ENCODE measurements around the gene PLEKHJ1. TPM values are rescaled to one million over a fixed set of nuclear protein-coding genes. Genes with fewer than 3 reads are reported as not detected.

PLEKHJ1 gene
- total and polyA plus RNA-seq, 2 of the 13 experiments (the other 11 are each of a cell fraction or from before 2014, with no cell fraction given) = 70.5 to 130 TPM

DNA sequence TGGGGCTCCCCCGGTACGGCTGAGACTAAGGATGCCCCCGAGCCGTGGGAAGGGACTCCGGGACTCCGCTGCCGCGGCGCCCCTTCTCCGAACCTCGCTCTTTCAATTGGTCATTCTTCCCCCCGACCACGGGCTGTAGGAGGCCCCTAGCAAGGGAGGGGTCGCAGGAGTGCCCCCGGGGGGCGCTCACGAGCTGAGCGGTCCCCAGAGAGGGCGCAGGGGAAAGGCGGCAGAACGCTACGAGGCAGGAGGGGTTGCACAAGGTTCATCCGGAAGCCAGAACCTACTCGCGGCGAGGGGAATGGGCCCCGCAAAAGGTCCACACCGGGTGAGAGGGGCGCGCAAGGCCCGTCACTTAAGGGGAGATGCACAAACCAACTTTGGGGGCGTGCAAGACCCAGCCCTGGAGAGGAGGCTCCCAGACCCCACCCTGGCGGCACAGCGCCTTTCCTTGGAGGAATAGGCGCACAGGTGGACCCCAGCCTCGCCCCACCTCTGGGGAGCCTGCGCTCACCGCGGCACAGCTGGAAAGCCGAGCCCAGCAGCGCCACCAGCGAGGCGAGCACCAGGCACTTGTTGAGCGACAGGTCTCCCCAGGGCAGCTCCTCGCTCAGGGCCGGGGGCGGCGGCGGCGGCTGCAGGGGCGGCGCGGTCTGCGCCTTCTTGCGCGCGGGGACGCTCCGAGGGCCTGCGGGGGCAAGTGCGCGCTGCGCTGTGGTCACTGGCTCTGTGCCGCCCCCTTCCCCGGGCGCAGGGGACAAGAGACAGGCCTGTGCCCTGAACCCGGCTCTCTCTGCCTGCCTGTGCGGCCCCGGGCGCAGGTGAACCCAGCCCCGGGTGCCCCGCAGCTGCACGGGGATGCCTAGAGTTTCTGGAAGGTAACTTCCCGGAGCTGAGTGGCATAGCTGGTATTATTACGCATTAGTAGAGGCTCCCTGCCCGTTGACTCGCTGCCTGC, 17.3 kb upstream of the PLEKHJ1 start (continued):
- TF ChIP-seq, protein P1, sequence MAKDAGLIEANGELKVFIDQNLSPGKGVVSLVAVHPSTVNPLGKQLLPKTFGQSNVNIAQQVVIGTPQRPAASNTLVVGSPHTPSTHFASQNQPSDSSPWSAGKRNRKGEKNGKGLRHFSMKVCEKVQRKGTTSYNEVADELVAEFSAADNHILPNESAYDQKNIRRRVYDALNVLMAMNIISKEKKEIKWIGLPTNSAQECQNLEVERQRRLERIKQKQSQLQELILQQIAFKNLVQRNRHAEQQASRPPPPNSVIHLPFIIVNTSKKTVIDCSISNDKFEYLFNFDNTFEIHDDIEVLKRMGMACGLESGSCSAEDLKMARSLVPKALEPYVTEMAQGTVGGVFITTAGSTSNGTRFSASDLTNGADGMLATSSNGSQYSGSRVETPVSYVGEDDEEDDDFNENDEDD (CRISPR knock-in tag; IDR thresholded peaks at IDR 0.05; ENCODE audit: borderline replicate concordance) = 0 out of 2 replicates have a peak, but pooled peaks have one; percentile 3
- TF ChIP-seq TBX2 (CRISPR knock-in tag; IDR thresholded peaks at IDR 0.05; ENCODE audit: borderline replicate concordance) = peak; percentile 65; the same call in 1 of the 2 replicates
- peak; percentile 64 for TF ChIP-seq ETV5 (CRISPR knock-in tag; IDR thresholded peaks at IDR 0.05; ENCODE audit: borderline replicate concordance)
- TF ChIP-seq TAF15 (IDR thresholded peaks at IDR 0.05; ENCODE audit: low read depth, low read length, poor library complexity, severe bottlenecking) = no peak
- TF ChIP-seq HOXA5 (CRISPR knock-in tag; IDR thresholded peaks at IDR 0.05) = peak; percentile 72; the same call in 1 of the 2 replicates
- TF ChIP-seq ETV6 (CRISPR knock-in tag; conservative IDR thresholded peaks at IDR 0.05) = no peak
- TF ChIP-seq NFKBIZ (CRISPR knock-in tag; IDR thresholded peaks at IDR 0.05) = no peak
- TF ChIP-seq KDM3A (CRISPR knock-in tag; IDR thresholded peaks at IDR 0.05; ENCODE audit: low read depth) = peak; percentile 53; the same call in 1 of the 2 replicates
- TF ChIP-seq, protein P2, sequence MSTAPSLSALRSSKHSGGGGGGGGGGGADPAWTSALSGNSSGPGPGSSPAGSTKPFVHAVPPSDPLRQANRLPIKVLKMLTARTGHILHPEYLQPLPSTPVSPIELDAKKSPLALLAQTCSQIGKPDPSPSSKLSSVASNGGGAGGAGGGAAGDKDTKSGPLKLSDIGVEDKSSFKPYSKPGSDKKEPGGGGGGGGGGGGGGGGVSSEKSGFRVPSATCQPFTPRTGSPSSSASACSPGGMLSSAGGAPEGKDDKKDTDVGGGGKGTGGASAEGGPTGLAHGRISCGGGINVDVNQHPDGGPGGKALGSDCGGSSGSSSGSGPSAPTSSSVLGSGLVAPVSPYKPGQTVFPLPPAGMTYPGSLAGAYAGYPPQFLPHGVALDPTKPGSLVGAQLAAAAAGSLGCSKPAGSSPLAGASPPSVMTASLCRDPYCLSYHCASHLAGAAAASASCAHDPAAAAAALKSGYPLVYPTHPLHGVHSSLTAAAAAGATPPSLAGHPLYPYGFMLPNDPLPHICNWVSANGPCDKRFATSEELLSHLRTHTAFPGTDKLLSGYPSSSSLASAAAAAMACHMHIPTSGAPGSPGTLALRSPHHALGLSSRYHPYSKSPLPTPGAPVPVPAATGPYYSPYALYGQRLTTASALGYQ (CRISPR knock-in tag; IDR thresholded peaks at IDR 0.05) = peak; percentile 44; the same call in 1 of the 2 replicates
- TF ChIP-seq STAG1 (CRISPR knock-in tag; IDR thresholded peaks at IDR 0.05) = peak; percentile 56
- TF ChIP-seq KAT7 (CRISPR knock-in tag; IDR thresholded peaks at IDR 0.05; ENCODE audit: borderline replicate concordance) = 0 out of 2 replicates have a peak, but pooled peaks have one; percentile 45
- TF ChIP-seq DMAP1 (CRISPR knock-in tag; IDR thresholded peaks at IDR 0.05) = peak; percentile 22; the same call in 1 of the 2 replicates
- TF ChIP-seq, protein P3, sequence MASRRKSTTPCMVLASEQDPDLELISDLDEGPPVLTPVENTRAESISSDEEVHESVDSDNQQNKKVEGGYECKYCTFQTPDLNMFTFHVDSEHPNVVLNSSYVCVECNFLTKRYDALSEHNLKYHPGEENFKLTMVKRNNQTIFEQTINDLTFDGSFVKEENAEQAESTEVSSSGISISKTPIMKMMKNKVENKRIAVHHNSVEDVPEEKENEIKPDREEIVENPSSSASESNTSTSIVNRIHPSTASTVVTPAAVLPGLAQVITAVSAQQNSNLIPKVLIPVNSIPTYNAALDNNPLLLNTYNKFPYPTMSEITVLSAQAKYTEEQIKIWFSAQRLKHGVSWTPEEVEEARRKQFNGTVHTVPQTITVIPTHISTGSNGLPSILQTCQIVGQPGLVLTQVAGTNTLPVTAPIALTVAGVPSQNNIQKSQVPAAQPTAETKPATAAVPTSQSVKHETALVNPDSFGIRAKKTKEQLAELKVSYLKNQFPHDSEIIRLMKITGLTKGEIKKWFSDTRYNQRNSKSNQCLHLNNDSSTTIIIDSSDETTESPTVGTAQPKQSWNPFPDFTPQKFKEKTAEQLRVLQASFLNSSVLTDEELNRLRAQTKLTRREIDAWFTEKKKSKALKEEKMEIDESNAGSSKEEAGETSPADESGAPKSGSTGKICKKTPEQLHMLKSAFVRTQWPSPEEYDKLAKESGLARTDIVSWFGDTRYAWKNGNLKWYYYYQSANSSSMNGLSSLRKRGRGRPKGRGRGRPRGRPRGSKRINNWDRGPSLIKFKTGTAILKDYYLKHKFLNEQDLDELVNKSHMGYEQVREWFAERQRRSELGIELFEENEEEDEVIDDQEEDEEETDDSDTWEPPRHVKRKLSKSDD (CRISPR knock-in tag; IDR thresholded peaks at IDR 0.05; ENCODE audit: low read depth) = 0 out of 2 replicates have a peak, but pooled peaks have one; percentile 12
- TF ChIP-seq SMC3 (IDR thresholded peaks at IDR 0.05; ENCODE audit: low read length) = no peak
- TF ChIP-seq, protein P4, sequence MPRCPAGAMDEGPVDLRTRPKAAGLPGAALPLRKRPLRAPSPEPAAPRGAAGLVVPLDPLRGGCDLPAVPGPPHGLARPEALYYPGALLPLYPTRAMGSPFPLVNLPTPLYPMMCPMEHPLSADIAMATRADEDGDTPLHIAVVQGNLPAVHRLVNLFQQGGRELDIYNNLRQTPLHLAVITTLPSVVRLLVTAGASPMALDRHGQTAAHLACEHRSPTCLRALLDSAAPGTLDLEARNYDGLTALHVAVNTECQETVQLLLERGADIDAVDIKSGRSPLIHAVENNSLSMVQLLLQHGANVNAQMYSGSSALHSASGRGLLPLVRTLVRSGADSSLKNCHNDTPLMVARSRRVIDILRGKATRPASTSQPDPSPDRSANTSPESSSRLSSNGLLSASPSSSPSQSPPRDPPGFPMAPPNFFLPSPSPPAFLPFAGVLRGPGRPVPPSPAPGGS (CRISPR knock-in tag; IDR thresholded peaks at IDR 0.05) = no peak
- TF ChIP-seq KDM2A (CRISPR knock-in tag; IDR thresholded peaks at IDR 0.05; ENCODE audit: borderline replicate concordance, low read depth) = peak; percentile 61; the same call in 1 of the 2 replicates
- TF ChIP-seq RAD21 (CRISPR knock-in tag; IDR thresholded peaks at IDR 0.05) = peak; percentile 57
- TF ChIP-seq KMT2B (CRISPR knock-in tag; IDR thresholded peaks at IDR 0.05) = no peak
- no peak for TF ChIP-seq PRMT3 (CRISPR knock-in tag; IDR thresholded peaks at IDR 0.05; ENCODE audit: borderline replicate concordance, low read depth)
- TF ChIP-seq ZNF446 (CRISPR knock-in tag; IDR thresholded peaks at IDR 0.05) = no peak
- peak; percentile 71 for TF ChIP-seq ZNF605 (CRISPR knock-in tag; IDR thresholded peaks at IDR 0.05)
- 0 out of 2 replicates have a peak, but pooled peaks have one; percentile 13 for TF ChIP-seq ZZZ3 (CRISPR knock-in tag; IDR thresholded peaks at IDR 0.05; ENCODE audit: borderline replicate concordance)
